GM18861 (cell line): ENCODE data around the gene PTPRF.

Experiments
- ATAC-seq: cut with Tn5 transposase; IDR thresholded peaks from one replicate; pipeline ENCODE4 v1.9.1; 2021; ENCODE audit not compliant: unreplicated experiment

The PTPRF gene

DNA sequence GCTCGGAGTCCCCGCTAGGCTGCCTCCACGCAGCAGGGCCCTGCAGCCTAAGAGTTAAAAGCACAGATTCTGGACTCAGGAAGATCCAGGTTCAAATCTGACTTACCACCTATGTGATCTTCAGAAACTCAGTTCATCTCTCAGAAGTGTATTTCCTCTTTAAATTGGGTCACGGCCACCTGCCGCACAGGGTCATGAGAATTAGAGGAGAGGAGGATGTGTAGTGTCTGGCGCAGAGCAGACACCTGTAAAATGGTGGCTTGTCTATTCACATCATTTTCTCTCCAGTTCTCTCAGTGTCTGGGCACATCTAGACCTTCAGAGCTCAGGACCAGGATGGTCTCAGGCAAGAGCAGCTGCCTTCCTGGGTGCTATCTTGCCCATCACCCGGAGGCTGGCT is 45.8 kb downstream of the PTPRF start:
- ATAC-seq = no peak

DNA sequence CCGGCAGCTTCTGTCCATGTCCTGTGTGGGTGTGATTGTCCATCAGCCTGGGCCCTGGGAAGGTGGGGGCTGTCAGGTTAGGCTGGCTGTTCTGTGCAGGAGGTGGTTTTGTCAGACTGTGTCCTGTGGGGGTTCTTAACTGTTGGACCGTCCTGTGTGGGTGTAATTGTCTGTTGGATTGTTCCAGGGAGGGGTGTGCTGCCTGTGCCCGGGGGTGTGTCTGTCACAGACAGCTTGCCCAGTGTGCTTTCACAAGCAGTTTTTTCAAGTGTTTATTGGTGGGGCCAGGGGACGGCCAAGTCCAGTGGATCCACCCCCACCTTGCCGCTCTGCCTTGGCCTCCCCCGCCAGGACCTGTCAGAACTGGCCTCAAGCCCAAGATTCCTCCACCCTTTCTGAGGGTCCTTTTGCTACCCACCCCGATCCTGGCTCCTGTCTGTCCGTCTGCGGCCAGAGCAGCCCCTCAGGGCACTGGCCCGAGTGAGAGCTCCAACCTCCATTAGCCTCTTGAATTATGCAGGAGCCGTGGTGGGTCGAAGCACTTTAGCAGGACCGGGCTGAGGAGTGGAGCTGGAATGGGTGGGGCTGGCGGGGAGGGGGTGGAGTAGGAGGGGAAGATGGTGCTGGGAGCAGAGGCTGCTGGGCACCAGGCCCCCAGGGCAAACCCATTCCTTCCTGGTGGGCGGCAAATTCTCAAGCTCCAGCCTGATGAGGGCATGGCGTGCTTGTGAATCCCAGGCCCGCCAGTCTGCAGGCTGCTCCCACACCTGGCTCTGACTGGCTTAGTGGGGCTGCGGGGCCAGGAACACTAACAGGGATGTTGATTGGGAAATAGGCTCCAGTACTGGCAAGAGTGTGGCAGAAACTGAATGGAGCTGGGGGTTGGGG is 47.2 kb downstream of the PTPRF start:
- ATAC-seq = no peak

- no peak for ATAC-seq
These were observed 49.4 kb downstream of the PTPRF start for GRCh38 chr1:43580039-43580438.

- peak; percentile 63 for ATAC-seq
These were observed 51.5 kb downstream of the PTPRF start for GRCh38 chr1:43582162-43582566.

DNA sequence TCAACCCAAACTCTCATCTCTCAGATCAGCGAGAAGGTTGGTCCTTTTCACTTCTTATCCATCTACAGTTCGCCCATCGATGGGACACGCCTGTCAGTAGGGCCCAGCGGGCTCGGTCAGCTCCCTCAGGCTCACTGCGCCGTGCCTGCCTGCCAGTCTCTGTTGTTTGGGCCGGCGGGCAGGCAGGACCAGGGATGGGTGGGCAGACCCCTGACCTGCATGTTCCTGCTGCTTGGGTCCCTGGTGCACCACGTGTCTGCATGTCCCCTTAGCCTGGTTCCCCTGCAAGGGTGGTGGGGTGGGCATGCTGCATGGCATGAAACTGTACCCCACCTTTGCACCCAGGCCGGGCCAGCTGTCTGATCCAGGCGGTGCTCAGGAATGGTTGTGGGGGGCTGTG is 52.4 kb downstream of the PTPRF start:
- no peak for ATAC-seq

GRCh38 chr1:43584204-43584603 is 53.5 kb downstream of the PTPRF start:
- no peak for ATAC-seq

GRCh38 chr1:43585557-43585956 is 54.9 kb downstream of the PTPRF start:
- ATAC-seq = no peak

DNA sequence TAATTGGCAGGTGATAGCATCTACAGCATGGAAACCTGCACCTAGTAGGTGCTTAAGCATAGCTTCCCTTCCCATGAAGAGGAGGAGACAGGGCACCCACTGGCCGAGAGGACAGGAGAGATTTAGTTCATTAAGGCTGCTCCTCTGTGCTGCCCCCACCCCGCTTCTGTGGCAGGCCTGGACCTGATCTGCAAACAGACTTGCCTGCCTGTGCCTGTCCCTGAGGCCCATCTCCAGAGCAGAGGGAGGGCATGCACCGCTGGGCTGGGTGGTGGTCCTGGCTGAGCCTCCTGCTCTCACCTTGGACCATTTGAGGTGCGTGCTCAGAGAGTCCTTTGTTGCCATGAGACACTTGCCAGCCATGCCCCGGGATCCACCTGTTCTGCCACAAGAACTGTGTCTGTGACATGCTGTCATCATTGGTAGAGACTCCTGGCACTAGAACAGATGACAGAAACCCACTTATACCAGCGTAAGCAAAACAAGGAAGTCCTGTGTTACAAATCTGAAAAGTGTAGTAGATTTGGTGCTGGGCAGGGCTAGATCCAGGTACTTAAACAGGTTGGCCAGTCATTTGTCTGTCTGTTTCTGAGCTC is 55.6 kb downstream of the PTPRF start:
- no peak for ATAC-seq

GRCh38 chr1:43587001-43587400 is 56.3 kb downstream of the PTPRF start:
- ATAC-seq = no peak

- ATAC-seq = no peak
These were observed 56.9 kb downstream of the PTPRF start for GRCh38 chr1:43587594-43587993.

- no peak for ATAC-seq
These were observed 57.9 kb downstream of the PTPRF start for GRCh38 chr1:43588592-43588991.

GRCh38 chr1:43590388-43590925 is 59.8 kb downstream of the PTPRF start:
- ATAC-seq = no peak

GRCh38 chr1:43591181-43591580 is 60.5 kb downstream of the PTPRF start:
- ATAC-seq = no peak

DNA sequence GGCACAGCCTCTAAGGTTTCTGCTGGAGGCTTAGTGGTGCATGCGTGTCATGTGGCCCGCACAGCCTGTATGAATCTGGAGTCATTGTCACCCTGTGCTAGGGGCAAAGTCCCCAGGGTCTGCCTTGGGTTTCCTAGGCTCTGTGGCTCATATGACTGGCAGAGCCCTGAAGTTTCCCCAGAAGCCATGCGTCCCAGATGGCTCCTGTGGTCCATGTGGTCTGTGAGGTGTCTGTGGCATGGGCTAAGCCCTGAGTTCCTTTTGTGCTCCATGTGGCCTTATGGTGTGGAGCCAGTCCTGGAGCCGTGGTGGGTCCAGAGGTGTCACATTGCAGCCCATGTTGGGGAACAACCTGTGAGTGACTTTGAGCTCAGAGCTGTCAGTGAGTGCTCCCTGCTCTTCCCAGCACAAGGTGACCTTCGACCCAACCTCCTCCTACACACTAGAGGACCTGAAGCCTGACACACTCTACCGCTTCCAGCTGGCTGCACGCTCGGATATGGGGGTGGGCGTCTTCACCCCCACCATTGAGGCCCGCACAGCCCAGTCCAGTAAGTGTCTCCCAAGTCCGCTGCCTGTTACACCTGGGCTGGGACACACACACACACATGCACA is 61.5 kb downstream of the PTPRF start:
- ATAC-seq = no peak

DNA sequence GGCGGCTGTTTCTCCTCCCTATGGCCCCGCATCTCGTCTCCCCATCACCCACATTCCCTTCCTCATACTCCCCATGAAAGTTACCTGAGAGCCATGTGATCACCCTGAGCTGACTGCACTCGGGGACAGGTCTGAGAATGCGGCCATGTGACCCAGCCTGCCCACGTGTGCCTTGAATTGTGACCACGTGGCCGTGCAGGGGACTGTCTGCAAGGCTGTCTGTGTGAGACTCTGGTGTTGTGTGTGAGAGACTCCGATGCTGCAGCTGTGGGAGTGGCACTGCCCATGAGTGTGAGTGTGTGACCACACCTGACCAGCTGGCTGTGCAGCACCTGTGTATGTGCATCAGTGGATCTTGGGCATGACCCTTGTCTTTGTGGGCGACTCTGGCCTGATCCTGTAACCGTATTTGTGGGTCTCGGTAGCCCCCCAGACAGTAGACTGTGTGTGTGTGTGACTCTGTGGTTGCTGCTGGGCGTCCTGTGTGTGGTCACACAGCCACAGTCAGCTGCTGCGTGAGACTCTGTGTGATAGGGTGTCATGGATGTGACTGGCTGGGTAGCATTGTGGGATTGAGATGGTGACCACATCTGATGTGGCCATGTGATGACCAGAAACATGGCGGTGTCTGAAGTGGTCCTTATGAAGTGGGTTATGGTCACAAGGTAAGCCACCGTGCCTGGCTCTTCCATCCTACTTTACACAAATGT is 62.4 kb downstream of the PTPRF start:
- no peak for ATAC-seq

DNA sequence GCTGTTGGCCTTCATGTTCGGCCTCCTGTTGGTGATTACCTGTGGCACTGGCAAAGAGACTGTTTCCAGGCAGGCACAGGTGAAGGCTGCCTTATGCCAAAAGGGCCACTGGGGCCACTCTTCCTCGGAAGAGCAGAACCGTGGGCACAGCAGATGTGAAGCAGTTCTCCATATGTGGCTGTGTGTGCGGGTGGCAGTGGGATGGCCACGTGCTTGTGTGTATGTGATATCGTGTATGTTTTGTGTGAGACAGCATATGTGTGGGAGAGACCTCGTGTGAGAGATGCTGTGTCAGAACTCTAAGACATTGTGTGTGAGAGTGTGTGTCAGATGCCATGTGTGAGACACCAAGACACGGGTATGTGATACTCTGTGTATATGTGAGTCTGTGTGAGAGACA is 65.9 kb downstream of the PTPRF start:
- no peak for ATAC-seq

DNA sequence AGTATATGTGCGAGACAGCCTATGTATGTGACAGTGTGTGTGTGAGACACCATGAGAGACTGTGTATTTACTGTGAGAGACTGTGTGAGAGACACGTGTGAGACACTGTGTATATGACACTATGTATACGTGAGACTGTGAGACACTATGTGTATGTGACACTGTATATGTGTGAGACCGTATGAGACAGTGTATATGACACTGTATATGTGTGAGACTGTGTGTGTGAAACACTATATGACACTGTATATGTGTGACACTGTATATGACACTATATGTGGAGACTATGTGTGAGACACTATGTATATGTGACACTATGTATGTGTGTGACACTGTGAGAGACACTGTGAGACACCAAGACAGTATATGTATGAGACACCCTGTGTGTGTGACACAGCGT is 66.3 kb downstream of the PTPRF start:
- ATAC-seq = no peak

DNA sequence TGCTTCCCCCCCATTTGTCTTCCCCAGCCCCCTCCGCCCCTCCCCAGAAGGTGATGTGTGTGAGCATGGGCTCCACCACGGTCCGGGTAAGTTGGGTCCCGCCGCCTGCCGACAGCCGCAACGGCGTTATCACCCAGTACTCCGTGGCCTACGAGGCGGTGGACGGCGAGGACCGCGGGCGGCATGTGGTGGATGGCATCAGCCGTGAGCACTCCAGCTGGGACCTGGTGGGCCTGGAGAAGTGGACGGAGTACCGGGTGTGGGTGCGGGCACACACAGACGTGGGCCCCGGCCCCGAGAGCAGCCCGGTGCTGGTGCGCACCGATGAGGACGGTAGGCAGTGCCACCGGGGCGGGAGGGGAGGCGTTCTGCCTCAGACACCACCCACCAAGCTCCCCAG is 67.0 kb downstream of the PTPRF start:
- no peak for ATAC-seq

DNA sequence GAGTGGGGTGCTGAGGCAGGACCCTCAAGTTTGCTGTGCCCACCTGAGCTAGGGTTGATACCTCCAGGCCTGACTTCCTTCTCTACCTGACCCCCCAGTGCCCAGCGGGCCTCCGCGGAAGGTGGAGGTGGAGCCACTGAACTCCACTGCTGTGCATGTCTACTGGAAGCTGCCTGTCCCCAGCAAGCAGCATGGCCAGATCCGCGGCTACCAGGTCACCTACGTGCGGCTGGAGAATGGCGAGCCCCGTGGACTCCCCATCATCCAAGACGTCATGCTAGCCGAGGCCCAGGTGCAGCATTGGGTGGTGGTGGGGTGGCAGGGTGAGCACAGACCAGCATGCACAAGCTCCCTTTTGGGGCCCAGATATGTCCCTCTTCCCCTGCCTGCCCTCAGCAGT is 67.9 kb downstream of the PTPRF start:
- ATAC-seq = no peak

GRCh38 chr1:43600033-43601020 is 69.6 kb downstream of the PTPRF start:
- no peak for ATAC-seq
